BJ (cell line): Measurements from ENCODE around the gene COX19. TPM values are rescaled to one million over a fixed set of nuclear protein-coding genes. Genes with fewer than 3 reads are reported as not detected.

Source experiments
- CTCF ChIA-PET: fragments of 350-600 bp; formaldehyde crosslinking; extraction: SDS; loops from one replicate; lab custom pipeline; 2021; ENCODE audit warnings: antibody characterized with exemption, inconsistent platforms; lab: Yijun Ruan, JAX
- POLR2A ChIA-PET: fragments of 300-600 bp; sonication (Branson Sonifier 250); formaldehyde crosslinking; extraction: SDS; loops from one replicate; lab custom pipeline; 2021; ENCODE audit warnings: antibody characterized with exemption; lab: Charles Lee
- DNase-seq: peaks from one replicate; pipeline ENCODE4 v3.0.0-alpha.2; 2011; ENCODE audit warnings: low read depth
- H3K27me3 ChIP-seq: 2 replicates; pipeline ENCODE4 v1.6.0; 2011; ENCODE audit warnings: low read length; ENCODE audit not compliant: control insufficient read depth, insufficient read depth
- H3K36me3 ChIP-seq: 2 replicates; pipeline ENCODE4 v1.5.1; 2011; ENCODE audit warnings: low read length; ENCODE audit not compliant: control insufficient read depth, insufficient read depth
- H3K4me3 ChIP-seq: 2 replicates; pipeline ENCODE4 v1.5.1; 2011; ENCODE audit warnings: low read depth, mild to moderate bottlenecking, control low read depth, low read length
- CTCF ChIP-seq: IDR thresholded peaks from 2 replicates; pipeline ENCODE4 v1.5.1; 2011; ENCODE audit warnings: low read depth, mild to moderate bottlenecking, control low read depth, inconsistent platforms, low read length, moderate library complexity; ENCODE audit not compliant: insufficient read depth
- polyA plus RNA-seq: library from polyadenylated mRNA; depleted of rRNA; stranded (reverse); fragments of >200 nt; gene quantifications from 2 replicates; pipeline ENCODE4 v1.2.3, GENCODE V29; 2011

The COX19 gene
- polyA plus RNA-seq, 1 experiment = 5.6 TPM

- POLR2A ChIA-PET = no interaction called here
These were observed 2.0 kb downstream of the COX19 start for GRCh38 chr7:973312-973711.

GRCh38 chr7:972676-973309, 2.6 kb downstream of the COX19 start:
- ChIA-PET CTCF (interaction anchor here (0.6 to 6.7 kb wide), 6 partner anchors 20 to 650 kb away, joined by 3 to 68 read pairs (median 3); no protein-coding TSS in a partner anchor), POLR2A (no interaction called here)
- Histone ChIP-seq H3K27me3 (no peaks in the 10 kb centered on the region), H3K36me3 (peaks cover 24% of the 10 kb centered on the region), H3K4me3 (no peak overlapping the region)
- TF ChIP-seq CTCF = no peak
- no peak for DNase-seq

More at GRCh38 chr7:973312-973711, 2.0 kb downstream of the COX19 start:
- TF ChIP-seq CTCF = no peak
- no peak for DNase-seq
- Histone ChIP-seq H3K4me3 (no peak overlapping the region), H3K36me3 (peaks cover 21% of the 10 kb centered on the region), H3K27me3 (no peaks in the 10 kb centered on the region)
- CTCF ChIA-PET = interaction anchor here (0.6 to 6.7 kb wide), 5 partner anchors 19 to 651 kb away, joined by 3 to 68 read pairs (median 3); no protein-coding TSS in a partner anchor

GRCh38 chr7:972110-972509, 3.2 kb downstream of the COX19 start:
- ChIA-PET CTCF (interaction anchor here (0.8 to 1.5 kb wide), 2 partner anchors 94 to 204 kb away, joined by 3 read pairs; no protein-coding TSS in a partner anchor), POLR2A (no interaction called here)
- Histone ChIP-seq H3K36me3 (peaks cover 28% of the 10 kb centered on the region), H3K4me3 (no peak overlapping the region), H3K27me3 (no peaks in the 10 kb centered on the region)
- DNase-seq = no peak
- TF ChIP-seq CTCF = no peak

- Histone ChIP-seq H3K36me3 (peaks cover 30% of the 10 kb centered on the region), H3K27me3 (no peaks in the 10 kb centered on the region), H3K4me3 (no peak overlapping the region)
- POLR2A ChIA-PET = no interaction called here
- no peak for DNase-seq
- CTCF ChIA-PET = interaction anchor here (1.5 kb wide), 1 partner anchor 22 kb away, joined by 6 read pairs; no protein-coding TSS in a partner anchor
- no peak for TF ChIP-seq CTCF
These were observed 4.6 kb downstream of the COX19 start for GRCh38 chr7:970744-971143.

GRCh38 chr7:969403-969802, 5.9 kb downstream of the COX19 start:
- POLR2A ChIA-PET = no interaction called here
- CTCF ChIA-PET = interaction anchor here (1.5 kb wide), 1 partner anchor 23 kb away, joined by 6 read pairs; no protein-coding TSS in a partner anchor
- no peak for TF ChIP-seq CTCF

More at GRCh38 chr7:969403-969802, 5.9 kb downstream of the COX19 start:
- no peak for DNase-seq
- peaks cover 30% of the 10 kb centered on the region for H3K36me3 ChIP-seq
- no peak overlapping the region for H3K4me3 ChIP-seq
- H3K27me3 ChIP-seq = no peaks in the 10 kb centered on the region
